SJSA1 (cell line): ENCODE data around the gene NMT1. TPM values are rescaled to one million over a fixed set of nuclear protein-coding genes. Genes with fewer than 3 reads are reported as not detected.

Experiments used
- DNase-seq, 2 experiments: peaks; one replicate each; pipeline ENCODE4 v3.0.0-alpha.2; 2015 to 2020; ENCODE audit warnings: low spot score in 2 of 2, low read depth in 1 of 2
- H3K27ac ChIP-seq: fragments of 250-450 bp; sonication (Bioruptor Pico); 2 replicates; pipeline ENCODE4 v1.5.1; 2020; ENCODE audit warnings: mild to moderate bottlenecking, moderate library complexity
- H3K27me3 ChIP-seq: fragments of 250-450 bp; sonication (Bioruptor Pico); replicated peaks from 2 replicates; pipeline ENCODE4 v1.5.1; 2020; ENCODE audit warnings: mild to moderate bottlenecking, moderate library complexity
- H3K36me3 ChIP-seq: fragments of 250-450 bp; sonication (Bioruptor Pico); 2 replicates; pipeline ENCODE4 v1.5.1; 2020; ENCODE audit warnings: mild to moderate bottlenecking
- H3K4me1 ChIP-seq: fragments of 250-450 bp; sonication (Bioruptor Pico); replicated peaks from 2 replicates; pipeline ENCODE4 v1.6.1; 2021; ENCODE audit warnings: mild to moderate bottlenecking
- H3K4me3 ChIP-seq: fragments of 250-450 bp; sonication (Bioruptor Pico); 2 replicates; pipeline ENCODE4 v1.5.1; 2020; ENCODE audit warnings: mild to moderate bottlenecking
- H3K9me3 ChIP-seq: fragments of 250-450 bp; sonication (Bioruptor Pico); replicated peaks from 2 replicates; pipeline ENCODE4 v1.5.1; 2020; ENCODE audit warnings: mild to moderate bottlenecking
- total RNA-seq: library from RNA; depleted of rRNA; stranded (reverse); fragments of >200 nt; shearing (Covaris generic); gene quantifications from 2 replicates; pipeline ENCODE4 v1.2.3, GENCODE V29; 2014

The NMT1 gene
- total RNA-seq, 1 experiment from 2014 or later, result 144 TPM

GRCh38 chr17:45029096-45029495 lies 32.0 kb upstream of the NMT1 start:
- no peak overlapping the region for H3K27ac ChIP-seq
- H3K27me3 ChIP-seq, result no peaks in the 10 kb centered on the region
- no peaks in the 10 kb centered on the region for H3K9me3 ChIP-seq
- no peak for DNase-seq
- no peak overlapping the region for H3K4me3 ChIP-seq
- peaks cover 76% of the 10 kb centered on the region for H3K36me3 ChIP-seq
- H3K4me1 ChIP-seq, result no peaks in the 10 kb centered on the region

- no peaks in the 10 kb centered on the region for H3K27me3 ChIP-seq
- H3K9me3 ChIP-seq, result no peaks in the 10 kb centered on the region
- no peaks in the 10 kb centered on the region for H3K4me1 ChIP-seq
- DNase-seq, result no peak
- H3K27ac ChIP-seq, result no peak overlapping the region
- peaks cover 78% of the 10 kb centered on the region for H3K36me3 ChIP-seq
- H3K4me3 ChIP-seq, result no peak overlapping the region
Measured at GRCh38 chr17:45029758-45030423, 31.2 kb upstream of the NMT1 start.

- DNase-seq, result no peak
- H3K27me3 ChIP-seq, result no peaks in the 10 kb centered on the region
- no peak overlapping the region for H3K27ac ChIP-seq
Measured at GRCh38 chr17:45030733-45031132, 30.4 kb upstream of the NMT1 start.

GRCh38 chr17:45031231-45032173 lies 29.6 kb upstream of the NMT1 start:
- no peak overlapping the region for H3K27ac ChIP-seq
- H3K27me3 ChIP-seq, result no peaks in the 10 kb centered on the region
- no peaks in the 10 kb centered on the region for H3K4me1 ChIP-seq
- H3K9me3 ChIP-seq, result no peaks in the 10 kb centered on the region
- no peak for DNase-seq
- H3K4me3 ChIP-seq, result no peak overlapping the region
- peaks cover 83% of the 10 kb centered on the region for H3K36me3 ChIP-seq

More at GRCh38 chr17:45030733-45031132, 30.4 kb upstream of the NMT1 start:
- peaks cover 83% of the 10 kb centered on the region for H3K36me3 ChIP-seq
- H3K4me3 ChIP-seq, result no peak overlapping the region
- H3K9me3 ChIP-seq, result no peaks in the 10 kb centered on the region
- no peaks in the 10 kb centered on the region for H3K4me1 ChIP-seq

- H3K4me1 ChIP-seq, result no peaks in the 10 kb centered on the region
- H3K4me3 ChIP-seq, result no peak overlapping the region
- H3K9me3 ChIP-seq, result no peaks in the 10 kb centered on the region
- no peak for DNase-seq
- H3K27me3 ChIP-seq, result no peaks in the 10 kb centered on the region
- peaks cover 81% of the 10 kb centered on the region for H3K36me3 ChIP-seq
- no peak overlapping the region for H3K27ac ChIP-seq
Measured at GRCh38 chr17:45032174-45032541, 29.0 kb upstream of the NMT1 start.

GRCh38 chr17:45034599-45034998 lies 26.5 kb upstream of the NMT1 start:
- no peak for DNase-seq

GRCh38 chr17:45035848-45036247 lies 25.3 kb upstream of the NMT1 start:
- no peaks in the 10 kb centered on the region for H3K27me3 ChIP-seq
- H3K4me1 ChIP-seq, result no peaks in the 10 kb centered on the region
- no peak for DNase-seq
- no peak overlapping the region for H3K4me3 ChIP-seq
- no peaks in the 10 kb centered on the region for H3K9me3 ChIP-seq
- H3K36me3 ChIP-seq, result peaks cover 57% of the 10 kb centered on the region
- H3K27ac ChIP-seq, result no peak overlapping the region

More at GRCh38 chr17:45034599-45034998, 26.5 kb upstream of the NMT1 start:
- no peak overlapping the region for H3K4me3 ChIP-seq
- H3K9me3 ChIP-seq, result no peaks in the 10 kb centered on the region
- no peaks in the 10 kb centered on the region for H3K4me1 ChIP-seq
- no peaks in the 10 kb centered on the region for H3K27me3 ChIP-seq
- H3K36me3 ChIP-seq, result peaks cover 68% of the 10 kb centered on the region
- H3K27ac ChIP-seq, result no peak overlapping the region

- Histone ChIP-seq H3K4me1 (no peaks in the 10 kb centered on the region), H3K36me3 (peaks cover 49% of the 10 kb centered on the region), H3K9me3 (no peaks in the 10 kb centered on the region), H3K27me3 (no peaks in the 10 kb centered on the region), H3K27ac (no peak overlapping the region), H3K4me3 (no peak overlapping the region)
- no peak for DNase-seq
Measured at GRCh38 chr17:45036691-45037090, 24.4 kb upstream of the NMT1 start.

GRCh38 chr17:45038728-45039634 lies 22.1 kb upstream of the NMT1 start:
- no peak overlapping the region for H3K27ac ChIP-seq
- no peaks in the 10 kb centered on the region for H3K9me3 ChIP-seq
- H3K4me3 ChIP-seq, result no peak overlapping the region
- peaks cover 33% of the 10 kb centered on the region for H3K36me3 ChIP-seq
- H3K4me1 ChIP-seq, result no peaks in the 10 kb centered on the region
- no peak for DNase-seq
- H3K27me3 ChIP-seq, result no peaks in the 10 kb centered on the region

GRCh38 chr17:45040459-45040858 lies 20.7 kb upstream of the NMT1 start:
- H3K4me3 ChIP-seq, result no peak overlapping the region
- H3K4me1 ChIP-seq, result no peaks in the 10 kb centered on the region
- no peaks in the 10 kb centered on the region for H3K9me3 ChIP-seq
- no peaks in the 10 kb centered on the region for H3K27me3 ChIP-seq
- H3K27ac ChIP-seq, result no peak overlapping the region
- no peak for DNase-seq
- H3K36me3 ChIP-seq, result peaks cover 26% of the 10 kb centered on the region

GRCh38 chr17:45042346-45043120 lies 18.6 kb upstream of the NMT1 start:
- DNase-seq, result no peak
- H3K27me3 ChIP-seq, result no peaks in the 10 kb centered on the region
- H3K4me1 ChIP-seq, result peaks cover 5% of the 10 kb centered on the region
- no peak overlapping the region for H3K27ac ChIP-seq
- H3K36me3 ChIP-seq, result peaks cover 24% of the 10 kb centered on the region; the same call in 1 of the 2 replicates
- H3K9me3 ChIP-seq, result no peaks in the 10 kb centered on the region
- no peak overlapping the region for H3K4me3 ChIP-seq

GRCh38 chr17:45043813-45044540 lies 17.1 kb upstream of the NMT1 start:
- Histone ChIP-seq H3K36me3 (peaks cover 24% of the 10 kb centered on the region; the same call in 1 of the 2 replicates), H3K27ac (no peak overlapping the region), H3K9me3 (no peaks in the 10 kb centered on the region), H3K27me3 (no peaks in the 10 kb centered on the region), H3K4me1 (peaks cover 5% of the 10 kb centered on the region), H3K4me3 (no peak overlapping the region)
- no peak for DNase-seq
